ENCODE measurements around the gene KHDRBS2.

The KHDRBS2 gene

GRCh38 chr6:62174548-62174947 lies 111.5 kb downstream of the KHDRBS2 start:
- DNase-seq: no peak

DNA sequence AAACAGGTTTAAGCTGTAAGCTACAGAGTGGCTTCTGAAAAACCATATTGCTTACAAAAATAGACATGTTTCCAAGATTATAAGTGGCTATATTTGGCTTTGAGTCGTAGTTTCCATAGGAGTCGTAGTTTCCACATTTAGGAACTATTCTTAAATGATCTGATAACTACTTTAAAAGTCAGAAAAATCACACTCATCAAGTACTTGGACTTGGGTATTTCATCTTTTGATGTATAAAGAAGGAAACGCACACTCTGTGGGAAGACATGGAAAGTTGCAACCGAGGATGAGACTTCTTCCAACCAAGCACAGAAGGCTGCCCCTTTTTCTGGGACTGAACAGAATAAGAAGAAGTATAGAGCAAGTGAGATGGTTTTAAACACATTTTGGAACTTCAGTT lies 118.3 kb downstream of the KHDRBS2 start:
- DNase-seq: no peak

DNA sequence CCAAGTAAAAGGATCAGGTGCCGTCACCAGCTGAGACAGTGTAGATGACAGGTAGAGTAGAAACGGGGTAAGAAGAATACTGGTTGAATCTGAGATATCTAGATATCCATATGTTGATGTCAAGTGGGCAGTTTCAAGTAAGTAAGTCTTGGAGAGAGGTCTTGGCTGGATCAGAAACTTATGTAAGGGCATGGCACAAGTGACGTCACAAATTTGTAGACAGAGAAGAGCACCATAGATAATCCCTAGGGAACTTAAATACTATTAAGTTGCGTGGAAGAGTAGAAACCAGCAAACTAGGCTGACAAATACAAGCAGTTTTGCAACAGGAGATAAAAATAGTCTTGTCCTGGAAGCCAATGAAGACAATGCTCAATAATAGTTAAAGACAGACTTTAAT lies 123.2 kb downstream of the KHDRBS2 start:
- DNase-seq: no peak

- DNase-seq: no peak
Observed at GRCh38 chr6:62152796-62153195, 133.2 kb downstream of the KHDRBS2 start.

- DNase-seq: no peak
Observed at GRCh38 chr6:62150048-62150663, 135.9 kb downstream of the KHDRBS2 start.

DNA sequence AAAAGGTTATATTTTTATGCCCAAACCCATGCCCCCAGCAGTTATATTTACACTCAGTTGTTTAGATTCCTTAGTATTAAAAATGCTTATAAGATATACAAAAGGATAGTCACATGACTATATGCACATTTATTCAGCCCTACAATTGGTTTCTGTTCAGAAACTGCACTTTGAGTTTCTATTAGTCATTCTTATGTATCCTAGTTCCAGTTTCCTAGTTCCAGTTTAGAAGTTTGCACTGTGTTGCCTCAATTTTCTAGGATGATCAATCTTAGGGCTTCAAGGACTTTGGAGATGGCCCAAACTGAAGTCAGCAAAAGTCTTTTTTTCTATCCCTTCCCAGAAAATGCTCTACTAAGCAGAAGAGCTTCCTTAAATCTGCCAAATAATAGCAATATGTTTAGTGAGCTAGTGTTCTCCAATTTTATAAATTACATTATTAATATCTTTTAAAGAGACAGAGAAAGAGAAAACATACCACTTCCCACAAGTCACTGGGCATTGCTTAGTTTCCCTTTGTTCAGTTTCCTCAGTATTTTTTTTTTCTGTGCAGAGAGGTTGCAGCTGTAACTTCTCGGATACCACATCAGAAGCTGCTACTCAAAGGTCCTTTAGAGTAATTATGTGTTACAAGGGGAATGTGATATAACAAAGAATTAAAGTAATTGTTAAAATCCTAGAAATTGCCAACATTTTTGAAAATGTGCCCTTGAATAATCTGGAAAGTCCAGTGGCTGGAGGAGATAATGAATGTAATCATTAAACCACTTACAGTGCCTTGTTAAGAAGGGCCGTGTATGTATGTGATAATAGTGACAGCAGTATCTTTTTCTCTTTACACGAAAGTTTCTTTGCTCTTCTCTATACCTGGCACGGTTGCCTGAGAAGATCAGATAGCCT lies 138.8 kb downstream of the KHDRBS2 start:
- DNase-seq: no peak

DNA sequence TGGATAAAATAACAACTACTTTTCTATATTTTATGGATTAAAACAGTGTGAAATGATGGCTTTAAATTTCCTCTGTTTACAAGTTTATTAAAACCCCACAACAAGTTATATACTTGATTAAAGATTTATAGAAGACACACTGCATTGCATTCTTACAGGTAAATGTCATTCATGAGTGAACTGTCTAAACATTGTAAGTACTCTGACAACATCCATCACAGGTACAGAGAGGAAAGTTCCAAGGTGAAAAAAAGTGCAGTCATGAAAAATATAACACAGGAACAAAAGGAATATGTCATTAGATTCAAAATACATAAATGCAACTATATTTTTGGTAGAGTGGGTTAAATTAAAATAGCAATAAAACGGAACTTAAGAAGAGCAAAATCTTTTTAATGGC lies 156.9 kb downstream of the KHDRBS2 start:
- DNase-seq: no peak

DNA sequence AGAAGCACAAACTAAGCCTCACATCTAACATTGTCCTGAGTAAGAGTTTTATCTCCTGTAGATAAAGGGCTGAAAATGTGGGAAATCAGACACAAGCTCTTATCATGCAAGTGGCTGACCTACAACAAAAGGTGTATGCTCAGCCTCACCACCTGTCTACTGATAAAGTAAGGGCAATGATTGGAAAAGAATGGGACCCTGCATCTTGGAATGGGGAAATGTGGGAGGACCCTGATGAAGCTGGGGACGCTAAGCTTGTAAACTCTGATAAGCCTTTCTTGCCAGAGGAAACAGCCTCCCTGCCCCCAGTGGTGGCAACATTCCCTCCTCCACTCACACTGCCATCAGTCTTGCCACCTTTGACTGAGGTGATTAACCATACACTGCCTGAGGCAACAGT lies 166.6 kb downstream of the KHDRBS2 start:
- DNase-seq: no peak

DNA sequence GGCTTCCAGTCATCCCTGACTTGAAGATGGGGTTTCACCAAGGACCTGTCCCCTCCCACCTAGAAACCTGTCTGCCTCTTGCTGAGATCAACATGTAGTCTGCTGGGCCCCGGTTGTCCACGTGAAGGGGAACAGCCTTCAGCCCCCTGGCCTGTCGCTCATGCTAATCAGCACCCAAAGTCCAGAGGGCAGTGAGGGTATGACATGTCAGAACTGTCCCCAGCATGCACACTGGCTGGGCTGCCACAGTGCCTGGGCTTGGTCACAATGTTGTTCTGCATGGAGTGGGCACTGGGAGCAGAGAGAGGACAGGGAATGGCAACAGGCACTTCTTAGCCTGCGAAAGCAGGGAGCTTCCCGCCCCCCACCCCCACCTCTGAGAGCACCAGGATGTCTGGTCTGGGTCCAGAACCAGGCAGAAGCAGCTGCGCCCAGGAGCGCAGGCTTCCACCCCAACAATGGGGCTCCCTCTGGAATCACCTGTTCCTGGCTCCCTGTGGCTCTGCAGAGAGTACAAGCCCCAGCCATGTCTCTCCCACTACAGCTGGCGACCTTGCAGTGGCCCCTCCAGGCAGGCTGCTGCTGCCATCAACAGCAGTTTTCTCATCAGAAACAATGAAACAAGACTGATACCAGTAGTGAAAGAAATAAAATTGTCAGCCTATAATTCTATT lies 182.7 kb downstream of the KHDRBS2 start:
- no peak for DNase-seq

DNA sequence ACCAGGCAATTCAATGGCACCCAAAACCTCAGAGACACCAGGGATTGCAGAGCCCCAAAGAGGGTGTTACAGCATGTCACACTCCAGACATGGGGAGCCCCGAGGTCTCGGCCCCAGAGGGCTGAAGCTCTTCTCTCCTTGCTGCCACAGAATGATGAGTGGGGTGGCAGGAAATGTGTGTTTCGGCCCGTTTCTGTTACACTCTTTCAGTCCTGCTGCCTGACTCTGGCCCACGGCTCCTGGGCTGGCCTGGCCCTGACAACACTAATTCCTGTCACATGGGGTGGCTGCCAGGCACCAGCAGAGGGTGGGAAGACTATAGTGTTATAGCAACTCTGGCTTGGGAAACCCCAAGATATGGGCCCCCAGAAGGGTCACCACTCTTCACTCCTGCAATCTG lies 183.6 kb downstream of the KHDRBS2 start:
- no peak for DNase-seq

DNA sequence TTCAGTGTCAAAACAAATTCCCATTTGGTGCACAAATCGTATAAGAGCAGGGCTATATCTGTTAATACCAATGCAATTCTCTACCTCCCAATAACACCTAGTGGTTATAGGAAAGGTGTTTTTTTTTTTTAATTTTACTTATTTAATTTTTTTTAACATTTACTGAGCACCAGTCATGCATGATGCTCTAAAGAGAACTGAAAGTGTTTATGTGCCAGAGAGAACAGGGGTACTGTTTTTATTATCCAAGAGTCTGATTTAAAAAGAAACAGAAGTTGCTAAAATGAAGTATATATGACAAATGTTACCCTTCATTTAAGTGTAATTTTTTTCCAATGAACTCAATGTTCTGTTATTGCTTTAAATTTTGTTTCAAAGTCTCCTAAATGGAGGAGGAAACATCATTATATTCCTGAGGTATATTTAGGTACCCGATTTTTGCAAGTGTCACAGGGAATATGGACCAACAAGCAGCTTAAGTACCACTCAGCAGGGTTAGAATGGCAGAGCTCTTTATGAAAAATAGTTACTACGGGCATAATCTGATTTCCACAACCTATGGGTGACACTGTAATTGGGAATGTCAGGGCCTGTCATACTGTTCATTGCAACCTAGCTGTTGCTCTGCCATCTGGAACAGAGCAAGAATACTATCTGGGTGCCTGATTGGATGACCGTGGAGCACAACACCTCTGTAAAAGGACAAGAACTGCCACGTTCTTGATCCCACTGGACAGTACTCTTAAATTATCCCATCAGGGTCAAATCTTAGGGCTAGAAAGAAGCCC lies 195.4 kb downstream of the KHDRBS2 start:
- no peak for DNase-seq

DNA sequence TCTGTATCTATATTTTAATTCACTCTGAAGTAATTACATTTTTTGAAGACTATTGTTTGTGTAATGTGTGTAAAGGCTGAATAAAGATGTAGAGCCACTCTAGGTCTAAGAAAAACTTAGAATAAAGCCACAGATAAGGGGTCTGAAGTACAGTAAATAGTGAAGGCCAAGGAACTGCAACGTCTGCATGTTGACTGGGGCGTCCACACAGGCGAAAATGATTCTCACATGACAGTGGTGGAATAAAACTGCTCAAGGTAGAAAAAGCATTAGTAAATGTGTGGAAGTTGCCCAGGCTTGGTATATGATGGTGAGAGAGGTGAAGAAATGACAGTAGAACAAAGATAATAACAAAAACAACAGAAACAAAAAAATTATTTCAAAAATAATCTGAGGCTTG lies 196.2 kb downstream of the KHDRBS2 start:
- no peak for DNase-seq

DNA sequence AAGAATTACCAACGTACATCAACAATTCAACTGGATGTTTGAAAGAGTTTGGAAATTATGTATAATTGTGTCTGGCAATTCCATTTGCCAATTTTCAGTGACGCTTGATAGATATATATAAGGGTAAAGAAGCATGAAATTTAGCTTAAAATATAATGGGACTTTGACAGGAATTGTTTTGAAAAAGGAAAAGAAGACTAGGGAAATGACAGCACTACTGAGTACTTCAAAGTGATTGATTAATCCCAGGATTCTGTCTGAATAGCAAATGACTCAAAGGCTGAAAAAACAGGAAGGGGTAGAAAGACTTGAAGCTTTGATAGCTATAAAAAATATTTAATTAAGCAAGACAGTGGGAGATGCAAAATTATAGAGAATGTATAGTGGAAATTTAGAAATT lies 200.0 kb downstream of the KHDRBS2 start:
- DNase-seq: no peak

DNA sequence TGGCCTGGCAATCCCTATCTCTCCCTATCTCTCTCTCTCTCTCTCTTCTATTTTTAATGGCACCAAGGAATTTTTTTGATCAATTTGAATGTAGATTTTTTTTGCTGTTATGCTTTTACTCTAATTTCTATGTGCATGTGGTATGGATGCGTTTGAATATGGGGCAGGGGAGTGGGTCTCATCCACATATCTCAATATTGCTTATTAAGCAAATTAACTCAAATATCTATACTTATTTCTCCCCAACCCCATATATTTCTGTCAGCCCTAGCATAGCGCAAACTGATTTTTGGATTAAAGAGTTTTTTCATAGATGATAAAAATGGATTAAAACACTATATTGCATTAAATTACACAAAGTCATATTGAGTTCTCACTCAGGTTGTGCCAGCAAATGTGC lies 210.2 kb downstream of the KHDRBS2 start:
- DNase-seq: no peak

GRCh38 chr6:62059901-62060300 lies 226.1 kb downstream of the KHDRBS2 start:
- no peak for DNase-seq

GRCh38 chr6:62057300-62057699 lies 228.7 kb downstream of the KHDRBS2 start:
- DNase-seq: no peak

DNA sequence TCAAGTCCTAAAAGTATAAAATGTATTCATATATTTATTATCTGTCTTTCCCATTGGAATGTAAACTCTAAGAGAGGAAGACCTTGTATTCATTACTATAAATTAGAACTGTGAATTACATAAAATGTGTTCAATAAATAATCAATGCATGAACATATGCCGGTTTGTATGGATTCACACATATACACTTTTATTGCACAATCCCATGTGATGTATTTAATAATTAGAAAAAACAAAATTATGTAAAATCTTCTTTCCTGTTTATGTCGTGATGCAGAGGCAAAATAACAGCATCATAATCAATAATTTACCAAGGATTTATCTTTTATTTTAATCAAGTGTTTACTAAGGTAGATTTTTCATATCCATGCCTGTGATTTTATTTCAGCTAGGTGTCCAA lies 240.5 kb downstream of the KHDRBS2 start:
- no peak for DNase-seq

GRCh38 chr6:62043084-62043483 lies 242.9 kb downstream of the KHDRBS2 start:
- no peak for DNase-seq

- no peak for DNase-seq
Observed at GRCh38 chr6:62042429-62042828, 243.6 kb downstream of the KHDRBS2 start.

DNA sequence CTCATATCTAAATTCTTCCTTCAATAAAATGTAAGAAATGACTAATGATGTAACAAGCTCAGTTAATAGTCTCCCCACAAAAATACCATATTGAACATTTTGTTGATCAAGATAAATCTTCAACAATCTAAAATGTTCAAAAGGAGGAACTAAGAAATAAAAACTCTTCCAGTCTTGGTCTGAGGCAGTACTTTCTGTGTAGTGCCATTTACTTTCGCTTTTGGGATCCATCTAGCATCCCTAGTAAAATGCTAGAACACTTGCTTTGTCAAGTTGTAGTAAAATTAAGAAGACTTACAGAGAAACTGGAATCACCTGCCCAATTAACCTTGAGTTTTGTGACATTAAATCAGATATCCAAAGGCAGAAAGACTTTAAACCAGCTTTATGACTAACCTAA lies 246.4 kb downstream of the KHDRBS2 start:
- DNase-seq: no peak

DNA sequence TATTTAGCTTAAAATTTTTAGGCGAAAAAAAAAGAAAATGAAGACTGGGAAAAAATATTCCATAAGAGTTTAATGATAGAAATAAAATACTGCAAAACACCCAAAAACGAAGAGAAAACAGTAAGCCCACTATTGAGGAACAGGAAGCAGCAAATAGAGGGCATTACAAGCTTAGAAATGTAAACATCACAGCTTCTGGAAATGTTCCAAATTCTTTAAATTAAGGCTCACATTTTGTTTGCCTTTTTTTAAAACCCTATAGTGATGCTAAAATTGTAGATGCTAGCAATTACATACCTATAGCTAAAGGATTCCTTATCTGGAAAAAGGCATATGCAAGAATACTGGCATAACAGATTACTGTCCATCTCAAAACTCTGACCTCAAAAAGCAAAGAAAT lies 248.6 kb downstream of the KHDRBS2 start:
- no peak for DNase-seq

DNA sequence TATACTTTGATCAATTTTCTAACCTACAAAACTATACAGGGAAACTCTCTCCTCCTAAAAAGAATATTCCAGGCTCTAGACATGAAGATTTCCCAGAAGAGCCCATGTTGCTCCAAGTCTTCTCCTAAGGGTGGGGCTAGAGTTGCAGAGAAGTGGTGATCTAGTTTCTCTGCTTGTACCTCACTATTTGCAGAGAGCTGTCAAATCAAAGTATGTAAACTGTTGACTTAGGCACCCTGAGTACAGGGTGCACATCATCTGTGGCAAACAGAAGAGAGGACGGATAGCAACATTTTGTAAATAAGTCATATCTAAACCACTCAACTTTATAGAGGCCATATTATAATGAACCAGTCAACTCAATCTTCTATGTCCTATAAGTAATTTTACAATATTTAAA lies 250.1 kb downstream of the KHDRBS2 start:
- no peak for DNase-seq

DNA sequence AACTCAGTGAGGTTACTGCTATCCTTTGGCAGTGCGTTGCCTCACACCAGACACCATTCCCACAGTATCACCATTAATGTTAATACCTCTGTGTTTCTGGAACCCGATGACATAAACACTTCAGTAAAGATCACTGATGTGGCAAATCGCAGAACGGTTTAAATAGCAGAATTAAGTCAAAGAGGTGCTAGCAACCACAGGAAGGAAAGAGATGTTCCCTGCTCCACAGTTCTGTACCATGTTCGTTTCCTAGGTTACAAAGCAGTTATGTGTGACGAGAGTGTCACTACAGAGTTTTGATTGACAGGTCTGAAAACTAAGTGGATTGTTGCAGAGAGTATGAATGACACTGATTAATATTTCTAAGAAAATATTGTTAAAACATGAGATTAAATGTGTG lies 272.3 kb downstream of the KHDRBS2 start:
- DNase-seq: no peak

Data from 8988T (cell line).